Smooth muscle cell of the coronary artery (primary cell): ENCODE measurements around the gene KAT6B. TPM values are rescaled to one million over a fixed set of nuclear protein-coding genes. Genes with fewer than 3 reads are reported as not detected.

Experiments used
- total RNA-seq: library from RNA; depleted of rRNA; stranded (reverse); fragments of >200 nt; gene quantifications from 2 replicates; pipeline ENCODE4 v1.2.3, GENCODE V29; 2014; ENCODE audit warnings: low replicate concordance

The KAT6B gene
- 12.3 and 13.6 TPM in 2 replicates for total RNA-seq

GRCh38 chr10:74826142-74827044, at the start of gene KAT6B:
TSS of gene KAT6B (plus strand) at chr10:74826600. CDS start at chr10:74842858, 16,258 bp downstream.

